Measurements from ENCODE around the gene FDXACB1.

The FDXACB1 gene

DNA sequence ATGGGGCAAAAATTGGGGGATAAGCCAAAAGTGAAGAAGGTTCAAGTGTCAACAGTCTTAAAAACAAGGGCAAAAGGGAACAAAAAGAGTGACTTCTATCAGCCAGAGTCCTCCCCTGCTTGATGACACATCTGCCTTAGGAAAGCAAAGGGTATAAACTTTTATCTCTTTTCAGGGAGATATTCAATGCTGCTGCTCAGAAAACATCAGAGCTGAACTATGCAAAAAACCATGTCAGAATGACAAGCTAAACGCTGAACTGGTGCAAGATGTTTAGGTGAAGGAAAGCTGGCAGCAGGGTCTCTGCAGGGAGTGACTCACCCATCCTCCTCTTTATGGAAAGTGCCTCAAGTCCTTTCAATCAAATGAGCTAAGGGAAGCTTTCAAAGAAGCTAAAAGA lies 32.3 kb downstream of the FDXACB1 start:
- Histone ChIP-seq H2BK5ac (ENCODE audit: low read length) (no peak overlapping the region), H3K18ac (ENCODE audit: low read length) (no peak overlapping the region), H3K4ac (ENCODE audit: low read depth, low read length) (no peak overlapping the region), H4K5ac (ENCODE audit: low read length) (no peak overlapping the region), H3K36me3 (ENCODE audit: control insufficient read depth, insufficient read depth, low read length) (no peaks in the 10 kb centered on the region), H3K56ac (ENCODE audit: low read length) (no peak overlapping the region), H2AK5ac (ENCODE audit: low read length) (no peak overlapping the region), H3K9ac (ENCODE audit: low read length) (no peak overlapping the region), H3K79me2 (ENCODE audit: control insufficient read depth, insufficient read depth, low read length) (no peaks in the 10 kb centered on the region), H3K27me3 (ENCODE audit: insufficient read depth, low read length, poor library complexity) (no peaks in the 10 kb centered on the region), H3K23ac (ENCODE audit: low read length) (no peak overlapping the region), H3K4me2 (ENCODE audit: low read length) (no peak overlapping the region), H3K79me1 (ENCODE audit: low read length) (no peaks in the 10 kb centered on the region), H3K27ac (ENCODE audit: low read depth, low read length) (no peak overlapping the region), H3K4me1 (ENCODE audit: control insufficient read depth, low read depth, low read length) (no peaks in the 10 kb centered on the region), H3K4me3 (ENCODE audit: low read length) (no peak overlapping the region), H4K8ac (ENCODE audit: low read depth, low read length) (no peak overlapping the region), H2BK120ac (ENCODE audit: low read depth, low read length) (no peak overlapping the region), H2BK15ac (replicated peaks; ENCODE audit: low read depth) (no peak overlapping the region)
- WGBS (ENCODE audit: extremely low coverage, insufficient coverage, low lambda C conversion rate), result no CpG with 5 or more reads among the region's 1 CpG
- peak; percentile 30 for DNase-seq

DNA sequence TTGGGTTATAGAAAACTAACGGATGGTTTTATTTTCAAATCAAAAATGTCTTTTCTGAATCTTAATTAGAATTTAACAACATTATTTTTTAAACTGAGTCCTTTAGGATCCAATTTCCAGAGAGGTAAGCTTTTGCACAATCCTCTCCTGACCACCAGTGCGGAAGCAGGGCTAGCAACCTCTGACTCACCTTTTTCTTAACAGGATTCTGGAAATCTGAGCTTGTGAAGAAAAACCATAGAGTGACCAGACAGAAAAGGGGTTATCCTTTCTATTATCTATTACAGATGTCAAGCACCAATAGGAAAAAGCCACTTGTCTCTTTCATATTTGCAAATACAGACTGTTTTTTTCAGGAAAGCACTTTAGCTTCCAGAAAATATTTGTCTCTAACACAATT lies 32.9 kb downstream of the FDXACB1 start:
- Histone ChIP-seq H2AK5ac (ENCODE audit: low read length) (no peak overlapping the region), H3K4me3 (ENCODE audit: low read length) (no peak overlapping the region), H3K4ac (ENCODE audit: low read depth, low read length) (no peak overlapping the region), H3K79me1 (ENCODE audit: low read length) (no peaks in the 10 kb centered on the region), H2BK5ac (ENCODE audit: low read length) (no peak overlapping the region), H3K4me2 (ENCODE audit: low read length) (no peak overlapping the region), H2BK15ac (replicated peaks; ENCODE audit: low read depth) (no peak overlapping the region), H3K23ac (ENCODE audit: low read length) (no peak overlapping the region), H3K9ac (ENCODE audit: low read length) (no peak overlapping the region), H3K4me1 (ENCODE audit: control insufficient read depth, low read depth, low read length) (peaks cover 2% of the 10 kb centered on the region), H2BK120ac (ENCODE audit: low read depth, low read length) (no peak overlapping the region), H4K5ac (ENCODE audit: low read length) (no peak overlapping the region), H3K18ac (ENCODE audit: low read length) (no peak overlapping the region), H4K8ac (ENCODE audit: low read depth, low read length) (no peak overlapping the region), H3K27ac (ENCODE audit: low read depth, low read length) (no peak overlapping the region), H3K27me3 (ENCODE audit: insufficient read depth, low read length, poor library complexity) (no peaks in the 10 kb centered on the region), H3K79me2 (ENCODE audit: control insufficient read depth, insufficient read depth, low read length) (no peaks in the 10 kb centered on the region), H3K56ac (ENCODE audit: low read length) (no peak overlapping the region), H3K36me3 (ENCODE audit: control insufficient read depth, insufficient read depth, low read length) (no peaks in the 10 kb centered on the region)
- WGBS (ENCODE audit: extremely low coverage, insufficient coverage, low lambda C conversion rate), result no CpG with 5 or more reads among the region's 2 CpGs
- DNase-seq, result no peak

DNA sequence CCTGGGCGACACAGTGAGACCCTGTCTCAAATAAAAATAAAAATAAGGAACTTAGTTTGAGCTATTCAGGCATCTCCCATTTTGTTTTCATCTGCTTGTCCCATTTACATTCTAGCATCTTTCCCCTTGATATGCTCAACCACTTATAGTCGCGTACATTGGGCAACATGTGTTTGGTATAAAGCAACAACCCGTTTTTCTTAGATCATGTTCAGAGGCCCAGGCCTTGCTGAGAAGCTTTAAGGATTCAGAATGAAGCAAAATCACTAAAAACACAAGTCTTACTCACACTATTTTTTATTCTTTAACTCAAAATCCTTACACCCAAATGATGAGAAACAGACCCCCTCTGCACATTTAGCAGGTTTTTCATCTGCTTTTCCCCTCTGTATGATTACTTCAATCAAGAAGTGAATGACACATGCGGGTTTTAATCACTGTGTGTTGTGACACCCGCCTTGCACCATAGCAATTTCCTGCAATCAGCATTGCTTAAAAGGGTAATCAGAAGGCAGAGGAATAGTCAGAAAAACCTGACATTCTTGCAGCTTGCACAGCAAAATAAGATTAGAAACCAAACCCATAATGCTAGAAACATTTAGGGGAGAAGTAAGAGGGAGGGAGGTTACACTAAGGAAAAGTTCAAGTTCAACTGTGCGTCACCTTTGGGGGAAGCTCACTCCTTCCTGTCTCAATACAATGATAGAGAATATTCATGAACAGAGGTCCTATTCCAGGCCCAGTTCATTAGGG lies 33.5 kb downstream of the FDXACB1 start:
- Histone ChIP-seq H2AK5ac (ENCODE audit: low read length) (no peak overlapping the region), H3K27ac (ENCODE audit: low read depth, low read length) (no peak overlapping the region), H2BK120ac (ENCODE audit: low read depth, low read length) (no peak overlapping the region), H4K5ac (ENCODE audit: low read length) (no peak overlapping the region), H4K8ac (ENCODE audit: low read depth, low read length) (no peak overlapping the region), H3K4ac (ENCODE audit: low read depth, low read length) (no peak overlapping the region), H3K23ac (ENCODE audit: low read length) (no peak overlapping the region), H2BK5ac (ENCODE audit: low read length) (no peak overlapping the region), H3K27me3 (ENCODE audit: insufficient read depth, low read length, poor library complexity) (no peaks in the 10 kb centered on the region), H3K4me3 (ENCODE audit: low read length) (no peak overlapping the region), H3K79me1 (ENCODE audit: low read length) (no peaks in the 10 kb centered on the region), H3K79me2 (ENCODE audit: control insufficient read depth, insufficient read depth, low read length) (no peaks in the 10 kb centered on the region), H2BK15ac (replicated peaks; ENCODE audit: low read depth) (no peak overlapping the region), H3K56ac (ENCODE audit: low read length) (no peak overlapping the region), H3K4me1 (ENCODE audit: control insufficient read depth, low read depth, low read length) (peaks cover 2% of the 10 kb centered on the region), H3K36me3 (ENCODE audit: control insufficient read depth, insufficient read depth, low read length) (no peaks in the 10 kb centered on the region), H3K18ac (ENCODE audit: low read length) (no peak overlapping the region), H3K9ac (ENCODE audit: low read length) (no peak overlapping the region), H3K4me2 (ENCODE audit: low read length) (no peak overlapping the region)
- DNase-seq, result no peak
- WGBS (ENCODE audit: extremely low coverage, insufficient coverage, low lambda C conversion rate), result no CpG with 5 or more reads among the region's 7 CpGs

DNA sequence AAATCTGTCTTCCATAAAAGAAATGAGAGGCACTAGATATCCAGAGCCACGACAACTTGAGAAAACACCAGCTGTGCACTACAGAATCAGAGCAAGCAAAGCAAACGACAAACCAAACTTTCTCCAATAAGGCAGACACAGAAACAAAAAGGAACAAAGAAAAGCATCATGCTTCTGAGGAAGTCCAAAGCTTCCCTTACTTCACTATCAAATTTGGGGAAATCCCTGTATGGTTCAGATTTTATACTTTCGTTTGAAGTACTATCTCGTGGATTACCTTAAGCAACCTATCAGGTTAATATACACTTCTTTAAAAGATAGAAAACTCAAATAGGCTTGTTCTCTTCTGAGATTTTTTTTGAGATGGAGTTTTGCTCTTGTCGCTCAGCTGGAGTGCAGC lies 35.3 kb downstream of the FDXACB1 start:
- Histone ChIP-seq H3K18ac (ENCODE audit: low read length) (no peak overlapping the region), H2BK120ac (ENCODE audit: low read depth, low read length) (no peak overlapping the region), H4K8ac (ENCODE audit: low read depth, low read length) (no peak overlapping the region), H3K4ac (ENCODE audit: low read depth, low read length) (no peak overlapping the region), H3K27ac (ENCODE audit: low read depth, low read length) (no peak overlapping the region), H3K9ac (ENCODE audit: low read length) (no peak overlapping the region), H2BK5ac (ENCODE audit: low read length) (no peak overlapping the region), H4K5ac (ENCODE audit: low read length) (no peak overlapping the region), H3K4me1 (ENCODE audit: control insufficient read depth, low read depth, low read length) (peaks cover 2% of the 10 kb centered on the region), H3K36me3 (ENCODE audit: control insufficient read depth, insufficient read depth, low read length) (no peaks in the 10 kb centered on the region), H3K56ac (ENCODE audit: low read length) (no peak overlapping the region), H2AK5ac (ENCODE audit: low read length) (no peak overlapping the region), H3K79me1 (ENCODE audit: low read length) (no peaks in the 10 kb centered on the region), H3K23ac (ENCODE audit: low read length) (no peak overlapping the region), H3K27me3 (ENCODE audit: insufficient read depth, low read length, poor library complexity) (no peaks in the 10 kb centered on the region), H3K4me3 (ENCODE audit: low read length) (no peak overlapping the region), H2BK15ac (replicated peaks; ENCODE audit: low read depth) (no peak overlapping the region), H3K4me2 (ENCODE audit: low read length) (no peak overlapping the region), H3K79me2 (ENCODE audit: control insufficient read depth, insufficient read depth, low read length) (no peaks in the 10 kb centered on the region)
- no CpG with 5 or more reads among the region's 5 CpGs for WGBS (ENCODE audit: extremely low coverage, insufficient coverage, low lambda C conversion rate)
- DNase-seq, result no peak

- Histone ChIP-seq H3K23ac (ENCODE audit: low read length) (no peak overlapping the region), H2BK15ac (replicated peaks; ENCODE audit: low read depth) (no peak overlapping the region), H4K8ac (ENCODE audit: low read depth, low read length) (no peak overlapping the region), H3K4me2 (ENCODE audit: low read length) (no peak overlapping the region), H3K56ac (ENCODE audit: low read length) (no peak overlapping the region), H3K27me3 (ENCODE audit: insufficient read depth, low read length, poor library complexity) (no peaks in the 10 kb centered on the region), H3K27ac (ENCODE audit: low read depth, low read length) (no peak overlapping the region), H3K79me1 (ENCODE audit: low read length) (no peaks in the 10 kb centered on the region), H3K4ac (ENCODE audit: low read depth, low read length) (no peak overlapping the region), H3K79me2 (ENCODE audit: control insufficient read depth, insufficient read depth, low read length) (no peaks in the 10 kb centered on the region), H2BK120ac (ENCODE audit: low read depth, low read length) (no peak overlapping the region), H3K18ac (ENCODE audit: low read length) (no peak overlapping the region), H3K4me3 (ENCODE audit: low read length) (no peak overlapping the region), H2BK5ac (ENCODE audit: low read length) (no peak overlapping the region), H3K9ac (ENCODE audit: low read length) (no peak overlapping the region), H2AK5ac (ENCODE audit: low read length) (no peak overlapping the region), H3K36me3 (ENCODE audit: control insufficient read depth, insufficient read depth, low read length) (no peaks in the 10 kb centered on the region), H3K4me1 (ENCODE audit: control insufficient read depth, low read depth, low read length) (peaks cover 2% of the 10 kb centered on the region), H4K5ac (ENCODE audit: low read length) (no peak overlapping the region)
- WGBS (ENCODE audit: extremely low coverage, insufficient coverage, low lambda C conversion rate), result no CpG with 5 or more reads among the region's 10 CpGs
- peak; percentile 95 for DNase-seq
These were observed 37.5 kb downstream of the FDXACB1 start for GRCh38 chr11:111841370-111842053.
